Measurements from ENCODE around the gene MAB21L4.

- no peak for TF ChIP-seq POLR2A (IDR thresholded peaks at IDR 0.05)
- no peak for TF ChIP-seq CTCF (IDR thresholded peaks at IDR 0.05 in 4 of 5, conservative IDR thresholded peaks at IDR 0.05 in 1 of 5)
These were observed 38.6 kb downstream of the MAB21L4 start for GRCh38 chr2:240857039-240858008.

All from gastrocnemius medialis (tissue), 4 donors.